D721Med (cell line): ENCODE data around the gene ROR1.
A peak's percentile ranks its signal among the peaks of the same experiment; 100 is the strongest.

Experiments
- DNase-seq: peaks from one replicate; pipeline ENCODE4 v3.0.0; 2011; ENCODE audit warnings: low spot score; ENCODE audit not compliant: insufficient read length
- FAIRE-seq: peaks from 2 replicates; lab custom pipeline; 2011; peaks lifted over from hg19 to GRCh38; lab: Jason Lieb, UNC
- TF ChIP-seq, protein P1 (sequence below): IDR thresholded peaks from 2 replicates; pipeline ENCODE4 v1.5.1; 2012; ENCODE audit warnings: mild to moderate bottlenecking, control low read depth; ENCODE audit not compliant: insufficient read depth; ENCODE audit errors: missing control alignments

Gene ROR1

DNA sequence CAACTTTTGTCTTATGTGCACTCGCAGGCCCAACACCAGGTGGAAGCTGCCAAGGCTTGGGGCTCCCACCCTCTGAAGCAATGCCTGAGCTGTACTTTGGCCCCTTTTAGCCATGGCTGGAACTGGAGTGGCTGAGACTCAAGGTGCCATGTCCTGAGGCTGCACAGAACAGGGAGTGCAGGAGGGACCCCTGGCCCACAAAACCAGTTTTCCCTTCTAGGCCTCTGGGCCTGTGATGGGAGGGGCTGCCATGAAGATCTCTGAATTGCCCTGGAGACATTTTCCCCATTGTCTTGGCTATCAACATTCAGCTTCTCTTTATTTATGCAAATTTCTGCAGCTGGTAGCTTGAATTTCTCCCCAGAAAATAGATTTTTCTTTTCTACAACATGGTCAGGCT is 57.6 kb downstream of the ROR1 start:
- FAIRE-seq, result no peak
- no peak for DNase-seq
- TF ChIP-seq, protein P1, sequence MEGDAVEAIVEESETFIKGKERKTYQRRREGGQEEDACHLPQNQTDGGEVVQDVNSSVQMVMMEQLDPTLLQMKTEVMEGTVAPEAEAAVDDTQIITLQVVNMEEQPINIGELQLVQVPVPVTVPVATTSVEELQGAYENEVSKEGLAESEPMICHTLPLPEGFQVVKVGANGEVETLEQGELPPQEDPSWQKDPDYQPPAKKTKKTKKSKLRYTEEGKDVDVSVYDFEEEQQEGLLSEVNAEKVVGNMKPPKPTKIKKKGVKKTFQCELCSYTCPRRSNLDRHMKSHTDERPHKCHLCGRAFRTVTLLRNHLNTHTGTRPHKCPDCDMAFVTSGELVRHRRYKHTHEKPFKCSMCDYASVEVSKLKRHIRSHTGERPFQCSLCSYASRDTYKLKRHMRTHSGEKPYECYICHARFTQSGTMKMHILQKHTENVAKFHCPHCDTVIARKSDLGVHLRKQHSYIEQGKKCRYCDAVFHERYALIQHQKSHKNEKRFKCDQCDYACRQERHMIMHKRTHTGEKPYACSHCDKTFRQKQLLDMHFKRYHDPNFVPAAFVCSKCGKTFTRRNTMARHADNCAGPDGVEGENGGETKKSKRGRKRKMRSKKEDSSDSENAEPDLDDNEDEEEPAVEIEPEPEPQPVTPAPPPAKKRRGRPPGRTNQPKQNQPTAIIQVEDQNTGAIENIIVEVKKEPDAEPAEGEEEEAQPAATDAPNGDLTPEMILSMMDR, result no peak

DNA sequence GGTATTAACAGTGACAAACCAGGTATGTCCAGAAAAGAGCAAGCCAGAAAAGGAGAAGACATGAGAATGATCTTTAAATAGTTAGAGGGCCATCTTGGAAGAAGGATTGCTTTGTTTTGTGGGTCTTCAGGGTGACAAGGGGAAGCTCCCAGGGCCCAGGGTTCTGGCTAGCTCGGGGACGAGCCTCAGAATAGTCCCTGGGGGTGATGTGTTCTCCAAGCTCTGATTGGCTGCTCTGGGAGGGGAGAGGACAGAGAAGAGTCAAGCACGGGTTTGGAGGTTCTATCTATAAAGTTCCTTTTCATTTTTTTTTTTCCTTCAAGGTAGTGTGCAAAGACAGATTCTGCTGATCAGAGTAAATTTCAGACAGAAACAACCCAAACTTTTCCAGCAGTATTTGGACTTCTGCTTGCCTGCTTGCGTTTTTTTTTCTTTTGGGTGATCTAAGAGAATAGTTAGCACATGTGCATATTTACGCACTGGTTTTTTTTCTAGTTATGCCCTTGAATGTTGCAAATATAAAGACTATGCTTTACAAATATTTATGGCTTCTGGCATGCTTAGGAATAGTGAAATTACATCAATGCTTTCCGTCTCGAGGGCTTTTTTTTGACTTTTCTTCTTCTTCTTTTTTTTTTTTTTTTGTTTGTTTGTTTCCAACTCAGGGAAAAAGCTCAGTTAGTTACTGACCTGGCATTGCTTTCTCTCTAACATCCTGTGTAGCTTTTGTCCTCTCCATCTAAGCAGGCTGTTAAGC is 59.7 kb downstream of the ROR1 start:
- TF ChIP-seq, protein P1, result no peak
- FAIRE-seq (no peak), DNase-seq (no peak)

GRCh38 chr1:63835128-63835527 is 61.3 kb downstream of the ROR1 start:
- FAIRE-seq (peak; percentile 6), DNase-seq (no peak)
- TF ChIP-seq, protein P1, result no peak

DNA sequence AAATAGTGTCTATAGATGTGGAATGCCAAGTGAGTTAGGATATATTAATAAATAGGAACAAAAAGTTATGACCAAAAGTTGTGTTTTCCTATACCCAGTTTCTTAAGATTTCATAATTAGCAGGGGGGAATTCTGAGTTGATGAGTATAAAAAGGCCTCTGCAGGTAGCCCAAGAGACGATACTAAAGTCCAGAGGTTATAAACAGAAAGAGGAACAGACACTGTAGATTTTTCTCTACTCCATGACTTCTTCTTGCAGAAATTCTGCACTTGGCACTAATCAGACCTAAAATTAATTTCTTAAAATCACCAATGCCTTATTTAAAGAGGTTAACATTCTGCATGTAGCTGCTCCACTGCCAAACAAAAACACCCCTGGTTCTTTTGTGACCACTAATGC is 62.6 kb downstream of the ROR1 start:
- DNase-seq (no peak), FAIRE-seq (no peak)
- TF ChIP-seq, protein P1, result no peak

DNA sequence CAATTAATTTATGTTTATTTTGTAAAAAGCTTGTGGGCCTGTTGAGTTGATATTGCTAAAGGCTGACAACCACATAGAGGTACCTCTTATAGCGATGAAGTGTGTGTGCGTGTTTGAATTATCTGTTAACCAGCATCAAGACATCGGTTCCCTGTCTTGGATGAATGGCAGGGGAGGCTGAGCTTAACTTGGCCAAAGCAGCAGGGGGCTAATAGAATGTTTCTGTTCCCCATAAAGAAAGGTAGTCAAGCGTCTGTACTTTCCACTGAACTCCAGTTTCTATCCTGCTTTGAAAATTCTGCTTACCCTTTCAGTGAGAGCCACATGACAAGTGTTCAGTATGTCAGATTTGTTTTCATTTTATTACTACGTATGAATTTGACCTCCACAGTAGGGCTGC is 63.0 kb downstream of the ROR1 start:
- TF ChIP-seq, protein P1, result no peak
- DNase-seq (no peak), FAIRE-seq (no peak)

DNA sequence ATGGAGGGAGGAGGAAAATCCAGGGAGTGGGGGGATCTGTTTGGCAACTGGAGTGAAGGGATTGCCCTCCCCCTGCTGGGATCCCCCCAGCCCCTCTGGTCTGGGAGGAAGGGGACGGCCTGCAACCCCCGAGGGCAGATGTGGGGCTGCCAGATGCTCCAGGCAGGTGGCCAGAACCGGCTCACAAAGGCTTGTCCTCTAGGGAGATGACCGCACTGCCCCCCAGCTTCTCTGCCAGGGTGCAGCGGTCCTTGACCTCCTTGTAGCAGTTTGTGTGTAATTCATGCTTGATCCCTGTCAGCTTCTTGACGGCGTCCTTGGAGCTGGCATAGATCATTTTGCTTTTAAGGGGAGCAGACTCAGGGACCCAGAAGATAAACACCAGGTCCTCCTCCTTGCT is 69.2 kb downstream of the ROR1 start:
- FAIRE-seq (no peak), DNase-seq (no peak)
- TF ChIP-seq, protein P1, result no peak

GRCh38 chr1:63843884-63844283 is 70.1 kb downstream of the ROR1 start:
- FAIRE-seq (peak; percentile 95), DNase-seq (peak; percentile 61)
- TF ChIP-seq, protein P1, result peak; percentile 26
